MCF 10A (cell line): Measurements from ENCODE around the gene IL12A. TPM values are rescaled to one million over a fixed set of nuclear protein-coding genes. Genes with fewer than 3 reads are reported as not detected.

Source experiments
- BruUV-seq: library from RNA; stranded (reverse); fragments of 400-500 nt; replicated peaks from 2 replicates; lab custom pipeline; 2021; lab: Mats Ljungman, UMichigan
- CTCF ChIA-PET: fragments of 300-600 bp; sonication (Branson Sonifier 250); formaldehyde crosslinking; extraction: SDS; loops from one replicate; lab custom pipeline; 2021; ENCODE audit warnings: antibody characterized with exemption, inconsistent platforms; lab: Yijun Ruan, JAX
- POLR2A ChIA-PET: fragments of 300-600, 350-650 bp; sonication (Branson Sonifier 250); formaldehyde crosslinking; extraction: SDS; loops from one replicate; lab custom pipeline; 2020; ENCODE audit warnings: antibody characterized with exemption, inconsistent platforms; lab: Yijun Ruan, JAX
- DNase-seq: peaks from one replicate; pipeline ENCODE4 v3.0.0-alpha.2; 2018; ENCODE audit not compliant: unreplicated experiment
- H3K27ac Mint-ChIP-seq: one replicate; pipeline ENCODE4 v1.8.0; 2022; ENCODE audit warnings: mild to moderate bottlenecking, low read depth, mixed read lengths; ENCODE audit not compliant: unreplicated experiment
- H3K27me3 Mint-ChIP-seq: one replicate; pipeline ENCODE4 v1.8.0; 2022; ENCODE audit warnings: mixed read lengths; ENCODE audit not compliant: insufficient read depth, unreplicated experiment
- H3K36me3 Mint-ChIP-seq: one replicate; pipeline ENCODE4 v1.8.0; 2022; ENCODE audit warnings: mild to moderate bottlenecking, moderate library complexity, mixed read lengths; ENCODE audit not compliant: insufficient read depth, unreplicated experiment
- H3K4me1 Mint-ChIP-seq: one replicate; pipeline ENCODE4 v1.8.0; 2022; ENCODE audit warnings: mixed read lengths; ENCODE audit not compliant: insufficient read depth, unreplicated experiment
- H3K4me3 Mint-ChIP-seq: one replicate; pipeline ENCODE4 v1.8.0; 2022; ENCODE audit warnings: mild to moderate bottlenecking, moderate library complexity, mixed read lengths; ENCODE audit not compliant: unreplicated experiment
- H3K9me3 Mint-ChIP-seq: one replicate; pipeline ENCODE4 v1.8.0; 2022; ENCODE audit warnings: mixed read lengths; ENCODE audit not compliant: unreplicated experiment
- CTCF ChIP-seq: fragments of 200-600 bp; IDR thresholded peaks from one replicate; pipeline ENCODE4 v1.8.0; 2022; ENCODE audit warnings: antibody characterized with exemption, mild to moderate bottlenecking; ENCODE audit not compliant: unreplicated experiment
- intact Hi-C: fragments of 100-400 bp; cut with micrococcal nuclease; formaldehyde crosslinking; loops from 2 replicates; pipeline ENCODE4 v1.14.1; 2022
- total RNA-seq: library from RNA; stranded (reverse); gene quantifications from 2 replicates; pipeline ENCODE4 v1.2.3, GENCODE V29; 2022

Gene IL12A
- total RNA-seq, 1 experiment from 2014 or later = 1.7 TPM

DNA sequence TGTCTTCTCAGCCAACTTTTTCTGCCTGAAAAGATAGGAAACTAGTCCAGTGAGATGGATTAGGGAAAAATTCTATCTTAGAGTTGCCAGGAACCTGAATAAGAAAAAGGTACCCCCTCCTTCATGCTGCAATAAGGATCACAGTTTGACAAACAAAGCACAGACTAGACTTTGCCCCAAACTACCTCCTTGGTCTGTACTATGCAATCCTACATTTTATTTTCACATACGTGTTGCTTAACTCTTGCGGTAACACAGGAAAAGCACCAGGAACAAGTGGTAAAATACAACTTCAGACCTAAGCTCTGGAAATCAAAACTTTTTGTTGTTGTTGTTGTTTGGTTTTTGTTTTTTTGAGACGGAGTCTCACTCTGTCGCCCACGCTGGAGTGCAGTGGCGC, 11.3 kb upstream of the IL12A start:
- intact Hi-C loops = no loop called here
- BruUV-seq = no TSS peak
- H3K27me3 Mint-ChIP-seq = no peaks in the 10 kb centered on the region
- ChIA-PET CTCF (interaction anchor here (1.6 to 8.1 kb wide), 3 partner anchors 11 to 92 kb away, joined by 7 to 57 read pairs (median 8); partner anchors contain the start of gene IL12A), POLR2A (no interaction called here)
- no peak overlapping the region for H3K27ac Mint-ChIP-seq
- no peak for DNase-seq
- no peaks in the 10 kb centered on the region for H3K4me1 Mint-ChIP-seq
- H3K36me3 Mint-ChIP-seq = no peaks in the 10 kb centered on the region
- H3K9me3 Mint-ChIP-seq = peaks cover 6% of the 10 kb centered on the region
- H3K4me3 Mint-ChIP-seq = no peak overlapping the region
- TF ChIP-seq CTCF = no peak

DNA sequence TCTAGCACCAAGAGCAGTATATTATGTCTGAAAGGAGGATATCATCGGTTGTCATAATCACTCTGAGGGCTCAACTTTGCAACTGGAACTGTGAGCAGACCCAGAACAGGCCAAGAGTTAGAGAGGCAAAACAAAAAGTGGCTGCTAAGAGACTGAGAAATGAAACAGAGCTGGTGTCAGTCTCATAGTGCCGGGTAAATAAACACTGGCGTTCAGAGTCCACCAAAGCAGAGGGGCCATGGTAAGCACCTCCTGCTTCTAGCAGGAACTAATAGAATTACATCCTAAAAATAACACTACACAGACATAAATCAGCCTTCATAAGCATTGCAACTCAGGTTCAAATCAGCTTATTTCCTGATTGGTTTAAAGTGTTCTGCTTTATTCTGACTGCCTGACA, 10.3 kb upstream of the IL12A start:
- Mint-ChIP-seq H3K9me3 (peaks cover 6% of the 10 kb centered on the region), H3K27me3 (no peaks in the 10 kb centered on the region), H3K36me3 (no peaks in the 10 kb centered on the region), H3K4me1 (no peaks in the 10 kb centered on the region), H3K27ac (no peak overlapping the region), H3K4me3 (no peak overlapping the region)
- CTCF ChIA-PET = interaction anchor here (0.6 to 8.1 kb wide), 3 partner anchors 10 to 236 kb away, joined by 3 to 57 read pairs (median 3); partner anchors contain the start of gene IL12A
- POLR2A ChIA-PET = no interaction called here
- no TSS peak for BruUV-seq
- intact Hi-C loops = no loop called here
- no peak for DNase-seq
- TF ChIP-seq CTCF = no peak

- no TSS peak for BruUV-seq
- no peak for TF ChIP-seq CTCF
- CTCF ChIA-PET = interaction anchor here (0.6 to 8.1 kb wide), 5 partner anchors 9 to 1018 kb away, joined by 3 to 57 read pairs (median 4); partner anchors contain the start of gene IL12A
- no peak overlapping the region for H3K4me3 Mint-ChIP-seq
- H3K9me3 Mint-ChIP-seq = peaks cover 6% of the 10 kb centered on the region
- intact Hi-C loops = no loop called here
- H3K36me3 Mint-ChIP-seq = no peaks in the 10 kb centered on the region
- no peaks in the 10 kb centered on the region for H3K4me1 Mint-ChIP-seq
- H3K27me3 Mint-ChIP-seq = no peaks in the 10 kb centered on the region
- DNase-seq = no peak
- POLR2A ChIA-PET = interaction anchor here (0.6 kb wide), 1 partner anchor 455 kb away, joined by 3 read pairs; no protein-coding TSS in a partner anchor
- no peak overlapping the region for H3K27ac Mint-ChIP-seq
Observed at GRCh38 chr3:159978918-159979703, 9.5 kb upstream of the IL12A start.

DNA sequence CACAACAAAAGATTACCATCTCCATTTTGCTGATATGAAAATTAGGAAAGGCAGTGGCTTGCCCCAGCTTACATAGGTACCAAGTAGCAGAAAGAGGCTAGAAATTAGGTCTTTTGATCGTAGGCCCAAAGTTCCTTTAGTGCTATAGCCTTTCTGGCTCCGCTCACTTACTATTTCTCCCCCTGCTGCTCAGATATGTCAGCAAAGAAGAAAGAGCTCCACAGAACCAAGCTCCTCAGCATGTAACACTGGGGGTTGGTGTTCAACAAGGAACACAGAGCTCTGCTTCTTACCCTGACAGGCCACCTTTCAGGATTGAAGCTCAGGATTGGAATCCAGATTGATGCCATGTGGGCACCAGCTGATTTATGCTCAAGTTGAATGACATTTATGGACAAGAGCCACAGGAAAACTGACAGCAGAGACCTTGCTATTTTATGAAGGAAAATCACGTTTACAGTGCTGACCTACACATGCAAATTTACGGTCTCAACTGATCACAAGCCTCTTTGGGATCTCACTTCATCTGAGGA, 6.1 kb upstream of the IL12A start:
- H3K36me3 Mint-ChIP-seq = no peaks in the 10 kb centered on the region
- ChIA-PET CTCF (interaction anchor here (0.6 to 1.7 kb wide), 6 partner anchors 23 to 370 kb away, joined by 3 to 7 read pairs (median 5); no protein-coding TSS in a partner anchor), POLR2A (interaction anchor here (0.6 to 0.9 kb wide), 2 partner anchors 51 to 146 kb away, joined by 3 read pairs; no protein-coding TSS in a partner anchor)
- no peaks in the 10 kb centered on the region for H3K27me3 Mint-ChIP-seq
- BruUV-seq = no TSS peak
- no peak overlapping the region for H3K4me3 Mint-ChIP-seq
- H3K9me3 Mint-ChIP-seq = peaks cover 6% of the 10 kb centered on the region
- no peak for TF ChIP-seq CTCF
- no peak overlapping the region for H3K27ac Mint-ChIP-seq
- DNase-seq = no peak
- peaks cover 5% of the 10 kb centered on the region for H3K4me1 Mint-ChIP-seq
- intact Hi-C loops = no loop called here
